Bronchial epithelial cell (primary cell): ENCODE measurements around the gene GNG7. TPM values are rescaled to one million over a fixed set of nuclear protein-coding genes. Genes with fewer than 3 reads are reported as not detected.

Experiments
- DNase-seq: peaks from one replicate; pipeline ENCODE4 v3.0.0-alpha.2; 2010; ENCODE audit warnings: low read depth
- FAIRE-seq: peaks from 2 replicates; lab custom pipeline; 2011; peaks lifted over from hg19 to GRCh38; lab: Jason Lieb, UNC
- H3K27me3 ChIP-seq: 2 replicates; pipeline ENCODE4 v1.5.1; 2011; ENCODE audit warnings: low read length; ENCODE audit not compliant: control insufficient read depth, insufficient read depth
- H3K36me3 ChIP-seq: 2 replicates; pipeline ENCODE4 v1.5.1; 2011; ENCODE audit warnings: low read length; ENCODE audit not compliant: control insufficient read depth, insufficient read depth
- H3K4me3 ChIP-seq: 2 replicates; pipeline ENCODE4 v1.5.1; 2011; ENCODE audit warnings: mild to moderate bottlenecking, low read depth, low read length, control low read depth
- CTCF ChIP-seq: IDR thresholded peaks from 2 replicates; pipeline ENCODE4 v1.5.1; 2011; ENCODE audit warnings: mild to moderate bottlenecking, moderate library complexity, low read length, control low read depth, inconsistent platforms; ENCODE audit not compliant: insufficient read depth, severe bottlenecking
- total RNA-seq: library from RNA; depleted of rRNA; stranded (reverse); fragments of >200 nt; gene quantifications from 2 replicates; pipeline ENCODE4 v1.2.1, GENCODE V29; 2014

GNG7 gene
- total RNA-seq, 1 donor from 2014 or later, result under 0.01 TPM

- DNase-seq (no peak), FAIRE-seq (no peak)
- H3K4me3 ChIP-seq, result no peak overlapping the region
- no peak for TF ChIP-seq CTCF
- H3K27me3 ChIP-seq, result peaks cover 2% of the 10 kb centered on the region
- no peaks in the 10 kb centered on the region for H3K36me3 ChIP-seq
Measured at GRCh38 chr19:2636141-2636896, 66.2 kb downstream of the GNG7 start.

DNA sequence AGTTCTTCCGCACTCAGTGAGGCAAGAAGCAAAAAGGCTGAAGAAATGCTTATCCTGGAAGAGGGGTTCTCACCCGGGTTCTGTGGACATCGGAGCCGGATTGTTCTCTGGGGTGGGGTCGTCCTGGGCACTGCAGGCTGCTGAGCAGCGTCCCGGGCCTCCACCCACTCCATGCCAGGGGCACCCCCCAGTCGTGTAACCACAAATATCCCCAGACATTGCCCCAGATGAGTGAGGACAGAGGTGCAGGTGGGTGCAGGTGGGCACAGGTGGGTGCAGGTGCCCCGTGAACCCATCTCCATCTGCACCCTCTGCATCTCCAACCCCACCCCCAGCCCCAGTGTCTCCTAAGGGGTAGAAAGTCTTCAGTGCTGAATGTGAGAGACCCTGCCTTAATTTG, 67.5 kb downstream of the GNG7 start:
- FAIRE-seq (no peak), DNase-seq (no peak)
- Histone ChIP-seq H3K27me3 (peaks cover 2% of the 10 kb centered on the region), H3K4me3 (no peak overlapping the region), H3K36me3 (no peaks in the 10 kb centered on the region)
- TF ChIP-seq CTCF, result no peak

DNA sequence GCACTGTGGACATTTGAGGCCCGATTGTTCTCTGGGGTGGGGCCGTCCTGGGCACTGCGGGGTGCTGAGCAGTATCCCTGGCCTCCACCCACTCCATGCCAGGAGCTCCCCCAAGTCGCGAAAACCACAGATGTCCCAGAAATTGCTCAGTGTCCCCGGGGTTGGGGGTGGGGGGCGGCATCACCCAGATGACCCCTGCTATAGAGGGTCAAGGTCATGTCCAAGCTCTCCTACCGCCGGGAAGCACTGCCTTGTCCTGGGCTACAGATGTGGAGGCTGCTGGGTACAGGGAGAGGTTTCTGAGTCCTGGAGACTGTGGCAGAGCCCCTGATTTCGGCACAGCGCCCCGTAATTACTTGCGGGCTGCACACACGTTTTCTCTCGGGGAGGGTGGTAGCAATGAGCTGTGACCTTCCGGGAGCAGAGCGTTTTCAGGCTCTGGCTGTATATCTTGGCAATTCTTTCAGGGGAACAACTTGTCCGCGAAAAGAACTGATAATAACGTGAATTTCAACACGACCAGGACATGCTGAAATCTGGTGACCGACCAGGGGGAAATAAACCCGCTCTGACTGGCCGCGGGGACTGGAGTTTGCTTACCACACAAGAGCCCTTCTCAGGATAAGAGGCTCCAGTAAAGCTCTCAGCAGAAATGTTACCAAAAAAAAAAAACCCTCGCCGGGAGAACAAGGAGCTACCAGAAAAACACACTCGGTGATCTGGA, 68.1 kb downstream of the GNG7 start:
- FAIRE-seq, result no peak

DNA sequence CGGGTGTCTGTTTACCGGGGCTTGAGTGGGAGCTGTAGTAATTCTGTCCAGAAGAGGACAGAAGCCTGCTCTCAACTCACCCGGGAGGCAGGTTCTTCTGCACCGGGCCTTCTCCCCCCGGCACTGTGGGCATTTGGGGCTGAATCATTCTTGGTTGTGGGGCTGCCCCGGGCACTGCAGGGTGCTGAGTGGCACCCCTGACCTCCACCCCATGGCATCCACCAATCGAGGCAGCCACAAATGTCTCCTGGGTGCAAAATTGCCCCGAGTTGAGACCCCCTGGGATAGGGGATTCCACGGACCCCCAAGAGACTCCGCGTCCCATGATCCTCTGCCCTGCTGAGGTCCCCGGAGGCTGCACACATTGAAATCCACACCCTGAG, 68.8 kb downstream of the GNG7 start:
- FAIRE-seq (no peak), DNase-seq (no peak)
- no peaks in the 10 kb centered on the region for H3K36me3 ChIP-seq
- no peak overlapping the region for H3K4me3 ChIP-seq
- no peak for TF ChIP-seq CTCF
- H3K27me3 ChIP-seq, result no peaks in the 10 kb centered on the region

More for the DNA sequence above, 68.1 kb downstream of the GNG7 start:
- H3K27me3 ChIP-seq, result peaks cover 2% of the 10 kb centered on the region
- no peak for TF ChIP-seq CTCF
- H3K4me3 ChIP-seq, result no peak overlapping the region
- no peak for DNase-seq
- no peaks in the 10 kb centered on the region for H3K36me3 ChIP-seq

DNA sequence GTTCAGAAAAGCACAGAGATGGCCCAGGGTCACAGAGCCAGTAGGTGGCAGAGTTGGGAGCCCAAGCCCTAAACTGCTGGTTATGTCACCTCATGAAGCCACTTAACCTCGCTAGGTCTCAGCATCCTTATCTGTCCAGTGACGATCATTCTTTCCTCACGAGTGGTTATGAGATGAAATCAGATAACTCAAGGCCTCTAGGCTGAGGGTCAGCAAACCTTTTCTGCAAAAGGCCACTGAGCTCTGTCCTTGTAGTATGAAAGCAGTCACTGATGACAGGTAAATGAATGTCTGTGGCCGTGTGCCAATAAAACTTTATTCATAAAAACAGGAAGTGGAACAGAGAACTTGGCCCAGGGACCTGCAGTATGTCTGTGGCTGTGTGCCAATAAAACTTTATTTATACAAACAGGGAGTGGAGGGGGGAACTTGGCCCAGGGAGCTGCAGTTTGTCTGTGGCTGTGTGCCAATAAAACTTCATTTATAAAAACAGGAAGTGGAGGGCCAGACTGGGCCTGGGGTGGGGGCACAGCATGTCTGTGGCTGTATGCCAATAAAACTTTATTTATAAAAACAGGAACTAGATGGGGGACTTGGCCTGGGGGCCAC, 71.2 kb downstream of the GNG7 start:
- DNase-seq (no peak), FAIRE-seq (peak; percentile 62)
- TF ChIP-seq CTCF, result no peak
- H3K36me3 ChIP-seq, result no peaks in the 10 kb centered on the region
- no peaks in the 10 kb centered on the region for H3K27me3 ChIP-seq
- no peak overlapping the region for H3K4me3 ChIP-seq
